Central memory CD8-positive, alpha-beta T cell (primary cell): ENCODE measurements around the gene MAD1L1.

Experiments used
- ATAC-seq: fragments of 150-1000 bp; cut with Tn5 transposase; replicated peaks from 2 replicates; pipeline ENCODE4 v1.10.0; 2022; ENCODE audit warnings: mild to moderate bottlenecking, moderate FRiP score, moderate number of reproducible peaks; ENCODE audit not compliant: poor library complexity, severe bottlenecking; ENCODE audit errors: extremely low read depth
- DNase-seq, 2 donors: peaks; one replicate each; pipeline ENCODE4 v3.0.0; 2021; ENCODE audit warnings: low spot score in 2 of 2
- H3K27ac Mint-ChIP-seq: one replicate; pipeline ENCODE4 v1.8.0; 2022; ENCODE audit warnings: low read depth, mild to moderate bottlenecking, moderate library complexity, mixed read lengths
- H3K27me3 Mint-ChIP-seq: one replicate; pipeline ENCODE4 v1.8.0; 2022; ENCODE audit warnings: mixed read lengths
- H3K36me3 Mint-ChIP-seq: one replicate; pipeline ENCODE4 v1.8.0; 2022; ENCODE audit warnings: mild to moderate bottlenecking, moderate library complexity, mixed read lengths; ENCODE audit not compliant: insufficient read depth
- H3K4me1 Mint-ChIP-seq: one replicate; pipeline ENCODE4 v1.8.0; 2022; ENCODE audit warnings: mixed read lengths
- H3K4me3 Mint-ChIP-seq: one replicate; pipeline ENCODE4 v1.8.0; 2022; ENCODE audit warnings: mild to moderate bottlenecking, moderate library complexity, mixed read lengths
- H3K9me3 Mint-ChIP-seq: one replicate; pipeline ENCODE4 v1.8.0; 2022; ENCODE audit warnings: mixed read lengths

MAD1L1 gene

GRCh38 chr7:1895664-1896515, 336.9 kb downstream of the MAD1L1 start:
- H3K27ac Mint-ChIP-seq = no peak overlapping the region
- H3K9me3 Mint-ChIP-seq = no peaks in the 10 kb centered on the region
- no peaks in the 10 kb centered on the region for H3K27me3 Mint-ChIP-seq
- no peak for ATAC-seq
- no peak for DNase-seq
- peaks cover 29% of the 10 kb centered on the region for H3K4me1 Mint-ChIP-seq
- peaks cover 12% of the 10 kb centered on the region for H3K36me3 Mint-ChIP-seq
- no peak overlapping the region for H3K4me3 Mint-ChIP-seq

- H3K36me3 Mint-ChIP-seq = peaks cover 13% of the 10 kb centered on the region
- H3K9me3 Mint-ChIP-seq = no peaks in the 10 kb centered on the region
- H3K4me3 Mint-ChIP-seq = no peak overlapping the region
- peak overlapping the region; percentile 64 for H3K27ac Mint-ChIP-seq
- H3K27me3 Mint-ChIP-seq = no peaks in the 10 kb centered on the region
- DNase-seq = no peak
- peaks cover 37% of the 10 kb centered on the region for H3K4me1 Mint-ChIP-seq
- no peak for ATAC-seq
Observed at GRCh38 chr7:1894906-1895663, 337.7 kb downstream of the MAD1L1 start.

GRCh38 chr7:1894313-1894900, 338.3 kb downstream of the MAD1L1 start:
- no peak overlapping the region for H3K4me3 Mint-ChIP-seq
- H3K27me3 Mint-ChIP-seq = no peaks in the 10 kb centered on the region
- peak overlapping the region; percentile 64 for H3K27ac Mint-ChIP-seq
- peaks cover 40% of the 10 kb centered on the region for H3K4me1 Mint-ChIP-seq
- ATAC-seq = no peak
- peaks cover 10% of the 10 kb centered on the region for H3K36me3 Mint-ChIP-seq
- no peaks in the 10 kb centered on the region for H3K9me3 Mint-ChIP-seq
- no peak for DNase-seq

GRCh38 chr7:1893451-1893850, 339.3 kb downstream of the MAD1L1 start:
- H3K27me3 Mint-ChIP-seq = no peaks in the 10 kb centered on the region
- peaks cover 16% of the 10 kb centered on the region for H3K36me3 Mint-ChIP-seq
- H3K27ac Mint-ChIP-seq = peak overlapping the region; percentile 32
- no peak for ATAC-seq
- H3K4me3 Mint-ChIP-seq = no peak overlapping the region
- no peak for DNase-seq
- peaks cover 38% of the 10 kb centered on the region for H3K4me1 Mint-ChIP-seq
- H3K9me3 Mint-ChIP-seq = no peaks in the 10 kb centered on the region

- Mint-ChIP-seq H3K27ac (no peak overlapping the region), H3K9me3 (no peaks in the 10 kb centered on the region), H3K4me3 (no peak overlapping the region), H3K27me3 (no peaks in the 10 kb centered on the region), H3K36me3 (peaks cover 15% of the 10 kb centered on the region), H3K4me1 (peaks cover 38% of the 10 kb centered on the region)
- ATAC-seq = no peak
- DNase-seq = no peak
Observed at GRCh38 chr7:1893036-1893435, 339.7 kb downstream of the MAD1L1 start.

- Mint-ChIP-seq H3K9me3 (no peaks in the 10 kb centered on the region), H3K4me3 (no peak overlapping the region), H3K36me3 (peaks cover 20% of the 10 kb centered on the region), H3K27me3 (no peaks in the 10 kb centered on the region), H3K27ac (peak overlapping the region; percentile 81), H3K4me1 (peaks cover 38% of the 10 kb centered on the region)
- DNase-seq (no peak), ATAC-seq (no peak)
Observed at GRCh38 chr7:1892011-1892965, 340.5 kb downstream of the MAD1L1 start.

GRCh38 chr7:1890289-1891235, 342.2 kb downstream of the MAD1L1 start:
- H3K27ac Mint-ChIP-seq = peak overlapping the region; percentile 51
- DNase-seq = no peak

GRCh38 chr7:1889556-1890181, 343.1 kb downstream of the MAD1L1 start:
- DNase-seq = no peak
- H3K27me3 Mint-ChIP-seq = no peaks in the 10 kb centered on the region
- H3K9me3 Mint-ChIP-seq = no peaks in the 10 kb centered on the region
- H3K4me1 Mint-ChIP-seq = peaks cover 48% of the 10 kb centered on the region
- no peak for ATAC-seq
- no peak overlapping the region for H3K4me3 Mint-ChIP-seq
- H3K27ac Mint-ChIP-seq = peak overlapping the region; percentile 51
- peaks cover 26% of the 10 kb centered on the region for H3K36me3 Mint-ChIP-seq

More at GRCh38 chr7:1890289-1891235, 342.2 kb downstream of the MAD1L1 start:
- Mint-ChIP-seq H3K36me3 (peaks cover 26% of the 10 kb centered on the region), H3K4me3 (no peak overlapping the region), H3K27me3 (no peaks in the 10 kb centered on the region), H3K9me3 (no peaks in the 10 kb centered on the region), H3K4me1 (peaks cover 44% of the 10 kb centered on the region)
- no peak for ATAC-seq

- DNase-seq (no peak), ATAC-seq (no peak)
- Mint-ChIP-seq H3K27ac (no peak overlapping the region), H3K27me3 (no peaks in the 10 kb centered on the region), H3K4me1 (peaks cover 43% of the 10 kb centered on the region), H3K9me3 (no peaks in the 10 kb centered on the region), H3K4me3 (no peak overlapping the region), H3K36me3 (peaks cover 25% of the 10 kb centered on the region)
Observed at GRCh38 chr7:1889091-1889490, 343.7 kb downstream of the MAD1L1 start.

- Mint-ChIP-seq H3K4me1 (peaks cover 40% of the 10 kb centered on the region), H3K36me3 (peaks cover 25% of the 10 kb centered on the region), H3K27ac (no peak overlapping the region), H3K4me3 (no peak overlapping the region), H3K27me3 (no peaks in the 10 kb centered on the region), H3K9me3 (no peaks in the 10 kb centered on the region)
- DNase-seq (no peak), ATAC-seq (no peak)
Observed at GRCh38 chr7:1888425-1888824, 344.3 kb downstream of the MAD1L1 start.

GRCh38 chr7:1887251-1887650, 345.5 kb downstream of the MAD1L1 start:
- peaks cover 25% of the 10 kb centered on the region for H3K36me3 Mint-ChIP-seq

More at GRCh38 chr7:1887251-1887650, 345.5 kb downstream of the MAD1L1 start:
- H3K9me3 Mint-ChIP-seq = no peaks in the 10 kb centered on the region
- peaks cover 51% of the 10 kb centered on the region for H3K4me1 Mint-ChIP-seq
- no peak overlapping the region for H3K4me3 Mint-ChIP-seq
- DNase-seq (no peak), ATAC-seq (no peak)
- H3K27ac Mint-ChIP-seq = no peak overlapping the region
- H3K27me3 Mint-ChIP-seq = no peaks in the 10 kb centered on the region
